Measurements from ENCODE around the gene MYCN. TPM values are rescaled to one million over a fixed set of nuclear protein-coding genes. Genes with fewer than 3 reads are reported as not detected.

Gene MYCN
- total and polyA plus RNA-seq, 2 experiments from 2014 or later, result 8.9 to 16.7 TPM

GRCh38 chr2:15938803-15939555 lies 1.4 kb upstream of the MYCN start:
- peak overlapping the region; percentile 56 for H3K4me3 ChIP-seq
- peaks cover 24% of the 10 kb centered on the region for H3K79me2 ChIP-seq
- H3K4me1 ChIP-seq (ENCODE audit: insufficient read depth), result peaks cover 6% of the 10 kb centered on the region
- H3K4me2 ChIP-seq, result peak overlapping the region; percentile 98
- H3K9me3 ChIP-seq (ENCODE audit: low read depth), result no peaks in the 10 kb centered on the region
- no peaks in the 10 kb centered on the region for H3K36me3 ChIP-seq (replicated peaks; ENCODE audit: insufficient read depth, low read depth)
- no peaks in the 10 kb centered on the region for H3K27me3 ChIP-seq
- no peaks in the 10 kb centered on the region for H4K20me1 ChIP-seq (ENCODE audit: insufficient read depth, poor library complexity, severe bottlenecking)
- no peak overlapping the region for H3K27ac ChIP-seq
- H3K9me2 ChIP-seq (replicated peaks; ENCODE audit: insufficient read depth), result no peaks in the 10 kb centered on the region
- TF ChIP-seq EZH2 (IDR thresholded peaks at IDR 0.05; ENCODE audit: borderline replicate concordance) (no peak), EZH2phosphoT487 (IDR thresholded peaks at IDR 0.05; ENCODE audit: low read depth, severe bottlenecking, unreplicated experiment) (no peak), CTCF (IDR thresholded peaks at IDR 0.05; ENCODE audit: poor library complexity) (no peak)
- 66% methylated on average over 8 of the region's 8 CpGs for WGBS (ENCODE audit: low lambda C conversion rate, missing lambda C conversion rate)
- DNase-seq (ENCODE audit: low spot score), result no peak
- H2AFZ ChIP-seq, result peak overlapping the region; percentile 55

GRCh38 chr2:15939556-15939853 lies 845 bp upstream of the MYCN start:
- Histone ChIP-seq H3K4me1 (ENCODE audit: insufficient read depth) (peaks cover 6% of the 10 kb centered on the region), H3K9me2 (replicated peaks; ENCODE audit: insufficient read depth) (no peaks in the 10 kb centered on the region), H3K27ac (no peak overlapping the region), H3K4me2 (peak overlapping the region; percentile 98), H3K4me3 (peak overlapping the region; percentile 56), H3K79me2 (peaks cover 24% of the 10 kb centered on the region), H3K9me3 (ENCODE audit: low read depth) (no peaks in the 10 kb centered on the region), H3K27me3 (no peaks in the 10 kb centered on the region), H4K20me1 (ENCODE audit: insufficient read depth, poor library complexity, severe bottlenecking) (no peaks in the 10 kb centered on the region), H3K36me3 (replicated peaks; ENCODE audit: insufficient read depth, low read depth) (no peaks in the 10 kb centered on the region), H2AFZ (peak overlapping the region; percentile 55)
- WGBS (ENCODE audit: low lambda C conversion rate, missing lambda C conversion rate), result 3% methylated on average over 21 of the region's 21 CpGs
- no peak for DNase-seq (ENCODE audit: low spot score)
- TF ChIP-seq EZH2 (IDR thresholded peaks at IDR 0.05; ENCODE audit: borderline replicate concordance), result no peak
- peak; percentile 95 for TF ChIP-seq CTCF (IDR thresholded peaks at IDR 0.05; ENCODE audit: poor library complexity)

GRCh38 chr2:15940661-15941480 lies 521 bp downstream of the MYCN start:
- peak overlapping the region; percentile 3 for H2AFZ ChIP-seq
- H4K20me1 ChIP-seq (ENCODE audit: insufficient read depth, poor library complexity, severe bottlenecking), result no peaks in the 10 kb centered on the region
- DNase-seq (ENCODE audit: low spot score), result no peak
- H3K4me3 ChIP-seq, result peak overlapping the region; percentile 56
- WGBS (ENCODE audit: low lambda C conversion rate, missing lambda C conversion rate), result under 1% methylated on average over 52 of the region's 52 CpGs
- H3K9me3 ChIP-seq (ENCODE audit: low read depth), result no peaks in the 10 kb centered on the region
- peak overlapping the region; percentile 23 for H3K27ac ChIP-seq
- TF ChIP-seq EZH2 (IDR thresholded peaks at IDR 0.05; ENCODE audit: borderline replicate concordance), result peak; percentile 1
- TF ChIP-seq CTCF (IDR thresholded peaks at IDR 0.05; ENCODE audit: poor library complexity), result no peak
- no peak for TF ChIP-seq EZH2phosphoT487 (IDR thresholded peaks at IDR 0.05; ENCODE audit: low read depth, severe bottlenecking, unreplicated experiment)
- H3K36me3 ChIP-seq (replicated peaks; ENCODE audit: insufficient read depth, low read depth), result no peaks in the 10 kb centered on the region
- H3K4me2 ChIP-seq, result peak overlapping the region; percentile 98
- no peaks in the 10 kb centered on the region for H3K9me2 ChIP-seq (replicated peaks; ENCODE audit: insufficient read depth)
- H3K27me3 ChIP-seq, result no peaks in the 10 kb centered on the region
- H3K79me2 ChIP-seq, result peaks cover 36% of the 10 kb centered on the region
- H3K4me1 ChIP-seq (ENCODE audit: insufficient read depth), result peaks cover 6% of the 10 kb centered on the region
